ENCODE measurements around the gene SLC35F4.

Gene SLC35F4

GRCh38 chr14:57848353-57848752 is 17.5 kb downstream of the SLC35F4 start:
- DNase-seq (ENCODE audit: low spot score), result no peak

- no peak for DNase-seq (ENCODE audit: low spot score)
Observed at GRCh38 chr14:57847706-57848105, 18.2 kb downstream of the SLC35F4 start.

- DNase-seq (ENCODE audit: low spot score), result no peak
Observed at GRCh38 chr14:57847096-57847495, 18.8 kb downstream of the SLC35F4 start.

DNA sequence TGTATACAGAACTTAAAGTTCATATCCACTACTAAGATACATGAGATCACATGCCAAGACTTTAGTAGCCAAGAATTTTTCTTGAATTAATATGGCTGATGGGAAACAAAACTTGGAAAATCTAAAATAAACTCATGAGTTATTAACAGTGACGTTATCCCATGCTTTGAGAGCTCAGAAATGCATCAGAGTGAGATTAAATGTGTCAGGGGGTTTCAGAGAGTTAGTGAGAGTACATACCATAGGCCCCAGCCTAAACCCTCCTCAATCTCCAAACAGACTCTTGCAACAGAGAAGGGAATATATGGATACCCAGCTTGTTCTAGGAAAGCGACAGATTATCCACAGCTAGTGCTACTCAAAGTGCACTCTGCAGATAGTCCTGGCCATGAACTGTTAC is 19.3 kb downstream of the SLC35F4 start:
- no peak for DNase-seq (ENCODE audit: low spot score)

- DNase-seq (ENCODE audit: low spot score), result no peak
Observed at GRCh38 chr14:57845802-57846531, 19.9 kb downstream of the SLC35F4 start.

- DNase-seq (ENCODE audit: low spot score), result no peak
Observed at GRCh38 chr14:57845316-57845715, 20.6 kb downstream of the SLC35F4 start.

DNA sequence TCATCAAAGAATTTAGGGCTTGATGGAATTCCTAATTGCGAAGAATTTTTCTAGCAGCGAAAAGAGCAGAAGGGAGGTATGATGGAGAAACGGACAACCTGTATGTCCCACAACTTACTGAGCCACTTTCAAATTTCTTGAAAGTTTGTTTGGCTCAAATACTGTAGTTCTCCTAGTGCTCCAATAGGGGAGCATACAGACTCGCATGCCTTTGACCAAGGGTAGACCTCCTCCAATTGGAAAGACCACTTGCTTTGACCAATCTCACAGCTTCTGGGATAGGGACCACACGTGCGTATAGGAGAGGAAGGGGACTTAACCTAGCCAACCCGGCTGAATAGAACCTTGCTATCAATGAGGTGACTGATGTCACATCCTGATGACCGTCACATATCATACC is 28.6 kb downstream of the SLC35F4 start:
- no peak for DNase-seq (ENCODE audit: low spot score)

- DNase-seq (ENCODE audit: low spot score), result no peak
Observed at GRCh38 chr14:57835766-57836165, 30.1 kb downstream of the SLC35F4 start.

- no peak for DNase-seq (ENCODE audit: low spot score)
Observed at GRCh38 chr14:57834961-57835360, 30.9 kb downstream of the SLC35F4 start.

GRCh38 chr14:57834001-57834598 is 31.8 kb downstream of the SLC35F4 start:
- DNase-seq (ENCODE audit: low spot score), result no peak

DNA sequence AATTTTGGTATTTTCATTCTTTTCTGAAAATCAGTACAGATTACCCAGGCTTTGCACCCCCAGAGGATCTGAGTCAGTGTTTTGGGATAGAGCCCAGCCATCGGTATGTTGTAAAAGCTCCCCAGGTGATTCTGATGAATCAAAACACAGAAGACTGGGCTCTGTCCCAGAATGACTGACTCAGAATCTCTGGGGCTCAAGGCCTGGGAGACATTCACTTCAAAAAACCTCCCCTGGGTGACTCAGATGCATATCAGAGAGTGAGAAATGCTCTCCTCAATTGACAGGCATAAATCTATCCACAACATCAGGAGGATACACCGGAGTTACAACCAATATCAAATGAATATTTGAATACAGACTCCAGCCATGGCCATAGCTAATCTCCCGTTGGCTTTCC is 32.6 kb downstream of the SLC35F4 start:
- no peak for DNase-seq (ENCODE audit: low spot score)

DNA sequence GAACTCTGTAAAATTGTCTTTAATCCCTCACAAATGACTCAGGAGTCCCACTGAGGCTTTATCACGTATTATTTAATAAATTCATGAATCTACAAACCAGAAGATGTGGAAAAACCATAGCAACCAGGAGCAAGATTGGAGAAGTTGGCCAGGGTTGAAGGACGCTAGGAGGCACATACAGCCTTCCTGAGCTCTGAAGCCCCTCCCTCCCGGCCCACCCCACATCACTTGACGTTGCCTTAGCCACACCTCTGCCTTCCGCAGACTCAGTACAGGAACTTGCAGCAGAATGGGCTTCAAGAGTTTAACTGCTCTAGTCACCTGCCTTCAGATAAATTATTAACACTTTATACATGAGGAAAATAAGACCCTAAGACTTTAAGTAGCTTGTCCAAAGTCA is 33.9 kb downstream of the SLC35F4 start:
- DNase-seq (ENCODE audit: low spot score), result no peak

GRCh38 chr14:57828713-57829112 is 37.2 kb downstream of the SLC35F4 start:
- DNase-seq (ENCODE audit: low spot score), result no peak

GRCh38 chr14:57823015-57823660 is 42.8 kb downstream of the SLC35F4 start:
- no peak for DNase-seq (ENCODE audit: low spot score)

DNA sequence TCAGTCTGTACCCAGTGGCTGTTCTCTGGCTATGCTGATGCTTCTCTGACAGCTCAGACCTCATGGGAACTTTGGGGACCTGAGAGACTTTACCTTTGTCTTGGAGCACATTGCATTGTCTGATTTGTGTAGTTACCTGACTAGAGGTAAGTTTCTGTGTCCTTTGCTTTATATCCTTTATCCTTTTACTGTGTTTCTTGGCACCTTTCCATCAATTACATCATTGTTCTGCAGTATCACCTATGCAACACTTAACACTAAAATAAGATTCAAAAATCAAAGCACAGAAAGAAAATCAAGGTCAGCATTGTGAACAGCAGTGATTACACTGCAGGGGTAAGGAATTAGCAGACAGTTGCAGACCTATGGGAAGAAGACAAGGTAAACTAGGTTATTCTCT is 43.8 kb downstream of the SLC35F4 start:
- DNase-seq (ENCODE audit: low spot score), result no peak

GRCh38 chr14:57820581-57820980 is 45.3 kb downstream of the SLC35F4 start:
- DNase-seq (ENCODE audit: low spot score), result no peak

GRCh38 chr14:57818511-57818910 is 47.4 kb downstream of the SLC35F4 start:
- DNase-seq (ENCODE audit: low spot score), result no peak

DNA sequence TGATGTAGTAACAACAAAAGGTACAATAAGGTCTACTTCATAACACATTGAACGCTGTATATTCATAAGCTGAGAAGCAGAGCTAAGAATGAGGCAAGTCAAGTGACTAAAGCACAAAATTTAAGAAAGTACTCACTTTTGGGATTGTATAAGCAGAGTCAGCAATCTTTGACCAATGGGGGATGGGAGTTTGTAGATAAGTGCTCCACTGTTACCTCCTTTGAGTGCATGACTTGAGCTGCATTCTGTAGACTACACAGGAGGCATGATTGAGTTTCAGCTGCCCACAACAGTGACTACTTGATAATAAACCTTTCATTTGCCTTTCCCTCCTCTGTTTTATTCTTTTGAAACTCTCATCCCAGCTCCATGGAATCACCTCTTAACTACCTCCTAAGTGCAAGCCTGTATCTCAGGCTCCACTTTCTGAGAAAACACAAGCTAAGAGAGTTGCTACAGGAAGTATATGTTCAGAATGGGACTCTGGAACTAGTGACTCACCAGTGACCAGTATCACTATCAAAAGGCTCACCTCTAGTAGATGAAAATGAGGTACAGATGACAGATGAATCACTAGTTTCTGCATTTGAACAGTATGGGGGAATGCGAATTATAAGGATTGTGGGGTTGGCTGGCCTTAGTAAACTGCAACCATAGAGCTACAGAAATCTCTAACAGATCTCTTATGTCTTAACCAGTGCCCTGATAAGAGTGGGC is 49.2 kb downstream of the SLC35F4 start:
- no peak for DNase-seq (ENCODE audit: low spot score)

GRCh38 chr14:57814726-57815125 is 51.2 kb downstream of the SLC35F4 start:
- no peak for DNase-seq (ENCODE audit: low spot score)

DNA sequence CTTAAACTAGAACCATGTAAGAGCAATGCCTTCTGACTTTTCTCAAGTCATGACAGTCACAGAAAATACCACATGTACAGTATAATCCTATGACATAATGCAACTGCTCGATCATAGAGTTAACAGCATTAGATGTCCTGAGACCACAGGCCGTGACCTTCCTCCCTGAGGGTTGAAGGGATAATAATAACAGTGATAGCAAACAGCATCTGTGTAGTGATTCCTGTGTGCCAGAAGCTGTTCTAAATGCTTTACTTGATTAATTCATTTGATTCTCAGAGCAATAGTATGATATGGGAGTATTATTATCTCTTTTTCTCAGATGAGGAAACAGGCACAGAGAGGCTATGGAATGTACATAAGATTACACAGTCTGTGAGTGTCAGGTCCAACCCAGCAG is 53.2 kb downstream of the SLC35F4 start:
- DNase-seq (ENCODE audit: low spot score), result no peak

GRCh38 chr14:57811998-57812546 is 53.8 kb downstream of the SLC35F4 start:
- DNase-seq (ENCODE audit: low spot score), result no peak

GRCh38 chr14:57809808-57810207 is 56.1 kb downstream of the SLC35F4 start:
- DNase-seq (ENCODE audit: low spot score), result no peak

GRCh38 chr14:57797160-57797559 is 68.7 kb downstream of the SLC35F4 start:
- DNase-seq (ENCODE audit: low spot score), result no peak

Data from HuH-7.5 (cell line).